Adrenal gland (tissue), 12 donors: Measurements from ENCODE around the gene UBE2O. TPM values are rescaled to one million over a fixed set of nuclear protein-coding genes. Genes with fewer than 3 reads are reported as not detected.

Experiments used
- DNase-seq, 7 donors: peaks; one replicate each; pipeline ENCODE4 v3.0.0-alpha.2; 2019 to 2020
- H3K27ac ChIP-seq, 5 donors: fragments of 200-600 bp; sonication (generic) in 4 of 5; 1 replicate in 3 of 5; 2 replicates in 2 of 5; pipeline versions ENCODE4 v1.5.1 to v1.8.0; 2016 to 2020; ENCODE audit warnings: mild to moderate bottlenecking in 1 of 5
- H3K27me3 ChIP-seq: fragments of 200-600 bp; 2 replicates; pipeline ENCODE4 v1.8.0; 2021
- H3K36me3 ChIP-seq, 2 donors: fragments of 200-600 bp; replicated peaks in 1 of 2; 1 replicate in 1 of 2; 2 replicates in 1 of 2; pipeline versions ENCODE4 v1.5.1 to v1.8.0; 2018 to 2022
- H3K4me1 ChIP-seq, 2 donors: fragments of 200-600 bp; replicated peaks in 1 of 2; 1 replicate in 1 of 2; 2 replicates in 1 of 2; pipeline versions ENCODE4 v1.5.1 to v1.8.0; 2018 to 2021
- H3K4me3 ChIP-seq, 4 donors: fragments of 200-600 bp; sonication (generic) in 3 of 4; one replicate each; pipeline ENCODE4 v1.5.1; 2016 to 2018
- H3K9me3 ChIP-seq, 3 donors: fragments of 200-600 bp; sonication (generic) in 1 of 3; replicated peaks in 1 of 3; 1 replicate in 2 of 3; 2 replicates in 1 of 3; pipeline versions ENCODE4 v1.5.1 to v1.8.0; 2016 to 2021
- CTCF ChIP-seq, 6 experiments: fragments of 450-650 bp in 4 of 6; fragments of 200-600 bp in 2 of 6; sonication (generic) in 1 of 6; IDR thresholded peaks; 1 replicate in 5 of 6; 2 replicates in 1 of 6; pipeline versions ENCODE4 v1.5.1 to v1.8.0; 2016 to 2021; ENCODE audit warnings: antibody characterized with exemption in 6 of 6, mild to moderate bottlenecking in 2 of 6, moderate library complexity in 1 of 6
- POLR2A ChIP-seq, 2 donors: fragments of 450-650 bp; IDR thresholded peaks; one replicate each; pipeline ENCODE4 v1.6.1; 2017; ENCODE audit warnings: antibody characterized with exemption in 2 of 2, mild to moderate bottlenecking in 2 of 2, moderate library complexity in 1 of 2
- WGBS, 4 donors: extraction: QIAGEN DNeasy Blood & Tissue Kit in 2 of 4; methylation state at CpG; one replicate each; pipeline versions ENCODE4 v1.1.5 to v1.1.7; 2013 to 2017; 5-methylcytosine and 5-hydroxymethylcytosine counted together
- intact Hi-C, 2 donors: fragments of 100-400 bp; cut with DNase I; formaldehyde crosslinking; loops; one replicate each; pipeline versions ENCODE4 v1.14.1 to v1.15.0; 2022 to 2023
- polyA plus RNA-seq, 3 donors: library from polyadenylated mRNA; stranded (reverse); fragments of 200-250 nt in 2 of 3; fragments of 350-450 nt in 1 of 3; fragmentation: Illumina TruSeq in 1 of 3; extraction: RNeasy Lipid Tissue Mini Kit (QIAGEN cat#74804) in 1 of 3; gene quantifications; one replicate each; pipeline ENCODE4 v1.2.3, GENCODE V29; 2013 to 2014
- total RNA-seq, 9 donors: library from RNA; depleted of rRNA in 4 of 9; stranded (reverse); fragments of >200 nt in 4 of 9; fragments of 120-200 nt in 1 of 9; fragmentation: NEBNext Ultra II Directional in 1 of 9; extraction: Animal tissue kit (Norgen Biotek cat#: 25700) in 1 of 9; gene quantifications; one replicate each; pipeline versions ENCODE4 v1.1.0 to v1.2.4, GENCODE V29; 2013 to 2023
- donor health status: healthy with polysubstance abuse.
- donor health status: Bipolar disorder and iron deficiency.
- donor health status: DM: yes; HTN: yes; CAD: no.
- donor health status: DM: no; HTN: no; CAD: no.
- donor health status: DM: no; HTN: no; CAD: no.
- donor health status: DM: yes; HTN: yes; CAD: no.

The UBE2O gene
- total and polyA plus RNA-seq, 12 donors: 9.8 to 21.8 (median 15.8) TPM

- Histone ChIP-seq H3K4me3 (no peak overlapping the region), H3K9me3 (no peaks in the 10 kb centered on the region), H3K36me3 (no peaks in the 10 kb centered on the region), H3K4me1 (no peaks in the 10 kb centered on the region), H3K27me3 (no peaks in the 10 kb centered on the region), H3K27ac (no peak overlapping the region)
- WGBS, 4 donors: 89 to 91% (median 90%) methylated on average over 24 to 37 of the region's 37 CpGs
- intact Hi-C loops: no loop called here
- DNase-seq: no peak
- TF ChIP-seq CTCF (IDR thresholded peaks at IDR 0.05): no peak
- no peak for TF ChIP-seq POLR2A (IDR thresholded peaks at IDR 0.05)
These were observed 26.0 kb upstream of the UBE2O start for GRCh38 chr17:76478730-76479514.

- DNase-seq: no peak
- TF ChIP-seq POLR2A (IDR thresholded peaks at IDR 0.05) (no peak), CTCF (IDR thresholded peaks at IDR 0.05) (no peak)
- Histone ChIP-seq H3K4me1 (no peaks in the 10 kb centered on the region), H3K9me3 (no peaks in the 10 kb centered on the region), H3K27me3 (no peaks in the 10 kb centered on the region), H3K36me3 (no peaks in the 10 kb centered on the region), H3K27ac (no peak overlapping the region), H3K4me3 (no peak overlapping the region)
- 91 to 96% (median 93%) methylated on average over 10 of the region's 10 CpGs for WGBS, 4 donors
- intact Hi-C loops: no loop called here
These were observed 25.1 kb upstream of the UBE2O start for GRCh38 chr17:76478097-76478496.

GRCh38 chr17:76477576-76477975 lies 24.6 kb upstream of the UBE2O start:
- Histone ChIP-seq H3K36me3 (no peaks in the 10 kb centered on the region), H3K27ac (no peak overlapping the region), H3K4me1 (no peaks in the 10 kb centered on the region), H3K27me3 (no peaks in the 10 kb centered on the region), H3K9me3 (no peaks in the 10 kb centered on the region), H3K4me3 (no peak overlapping the region)
- WGBS, 4 donors: 70 to 89% (median 88%) methylated on average over 2 to 15 of the region's 15 CpGs
- TF ChIP-seq CTCF (IDR thresholded peaks at IDR 0.05) (no peak), POLR2A (IDR thresholded peaks at IDR 0.05) (no peak)
- intact Hi-C loops: no loop called here
- DNase-seq: no peak

GRCh38 chr17:76476736-76477135 lies 23.8 kb upstream of the UBE2O start:
- no peaks in the 10 kb centered on the region for H3K4me1 ChIP-seq
- H3K36me3 ChIP-seq: no peaks in the 10 kb centered on the region
- TF ChIP-seq CTCF (IDR thresholded peaks at IDR 0.05) (no peak), POLR2A (IDR thresholded peaks at IDR 0.05) (no peak)
- no peak overlapping the region for H3K27ac ChIP-seq
- H3K27me3 ChIP-seq: no peaks in the 10 kb centered on the region
- DNase-seq: no peak
- intact Hi-C loops: no loop called here
- H3K4me3 ChIP-seq: no peak overlapping the region
- WGBS, 4 donors: 83 to 95% (median 93%) methylated on average over 1 to 20 of the region's 20 CpGs
- no peaks in the 10 kb centered on the region for H3K9me3 ChIP-seq
